ENCODE results near the gene PEX26. TPM values are rescaled to one million over a fixed set of nuclear protein-coding genes. Genes with fewer than 3 reads are reported as not detected.

PEX26 gene
- total and polyA plus RNA-seq, 2 experiments from 2014 or later, result 4.0 to 48.9 TPM

DNA sequence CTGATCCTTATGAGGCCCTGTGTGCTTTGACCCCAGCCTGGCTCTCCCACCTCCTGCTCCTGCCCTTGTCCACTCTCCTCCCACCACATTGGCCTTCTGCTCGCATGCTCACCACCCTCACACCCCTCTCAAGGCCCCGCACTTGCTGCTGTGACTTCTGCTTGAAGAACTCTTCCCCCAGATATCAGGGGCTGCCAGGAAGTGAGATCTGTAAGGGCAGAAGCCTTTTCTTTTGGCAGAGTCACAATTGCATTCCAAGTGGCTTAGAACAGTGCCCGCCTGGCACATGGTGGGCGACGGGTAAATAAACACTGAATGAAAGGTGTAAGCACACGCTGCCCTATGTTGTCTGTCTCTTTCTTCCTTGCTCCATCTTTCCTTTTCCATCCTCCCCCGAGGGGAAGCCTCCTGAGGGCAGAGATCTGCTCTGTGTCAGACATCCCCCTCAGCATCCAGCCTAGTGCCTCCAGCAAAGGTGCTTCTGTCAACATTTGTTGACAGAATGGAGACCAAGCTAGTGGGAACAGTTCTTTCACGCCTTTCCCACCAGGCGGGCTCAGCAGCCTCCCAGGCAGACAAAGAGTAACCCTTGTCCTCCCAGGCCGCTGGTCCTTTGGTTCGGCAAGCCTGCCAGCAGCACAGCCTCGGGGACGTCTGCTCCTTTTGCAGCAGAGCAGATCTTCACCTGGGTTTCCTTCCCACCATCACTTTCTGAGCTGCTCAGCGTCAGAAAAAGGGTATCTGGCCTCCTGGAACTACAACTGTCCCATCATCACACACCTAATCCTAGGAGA is 10.0 kb upstream of the PEX26 start:
- Histone ChIP-seq H3K4me2 (no peak overlapping the region), H3K4me3 (no peak overlapping the region), H3K9me2 (ENCODE audit: insufficient read depth) (no peaks in the 10 kb centered on the region), H3K27me3 (ENCODE audit: insufficient read depth) (no peaks in the 10 kb centered on the region), H3K27ac (ENCODE audit: low read depth) (no peak overlapping the region), H3K4me1 (ENCODE audit: insufficient read depth) (no peaks in the 10 kb centered on the region), H2AFZ (no peak overlapping the region), H3F3A (replicated peaks; ENCODE audit: low read depth) (no peaks in the 10 kb centered on the region), H3K36me3 (ENCODE audit: insufficient read depth) (no peaks in the 10 kb centered on the region), H3K79me2 (replicated peaks; ENCODE audit: insufficient read depth) (no peaks in the 10 kb centered on the region), H4K20me1 (replicated peaks; ENCODE audit: insufficient read depth) (no peaks in the 10 kb centered on the region)
- DNase-seq (ENCODE audit: low spot score), result no peak
- H3K36me3 Mint-ChIP-seq (ENCODE audit: low read depth), result no peaks in the 10 kb centered on the region
- H3K27ac Mint-ChIP-seq, result no peak overlapping the region
- peaks cover 6% of the 10 kb centered on the region for H3K27me3 Mint-ChIP-seq (ENCODE audit: insufficient read depth, low read depth, poor library complexity)
- peaks cover 5% of the 10 kb centered on the region; the same call in 2 of the 3 replicates for H3K4me1 Mint-ChIP-seq
- TF ChIP-seq STAT1 (IDR thresholded peaks at IDR 0.05; ENCODE audit: unreplicated experiment) (no peak), JUNB (IDR thresholded peaks at IDR 0.05; ENCODE audit: unreplicated experiment) (no peak), EZH2phosphoT487 (IDR thresholded peaks at IDR 0.05; ENCODE audit: unreplicated experiment) (no peak), POLR2AphosphoS5 (IDR thresholded peaks at IDR 0.05; ENCODE audit: low read depth) (no peak), ZNF331 (CRISPR knock-in tag; IDR thresholded peaks at IDR 0.05; ENCODE audit: low read depth) (no peak), CREB1 (CRISPR knock-in tag; IDR thresholded peaks at IDR 0.05; ENCODE audit: low read depth) (no peak)
- TF ChIP-seq, protein P1, sequence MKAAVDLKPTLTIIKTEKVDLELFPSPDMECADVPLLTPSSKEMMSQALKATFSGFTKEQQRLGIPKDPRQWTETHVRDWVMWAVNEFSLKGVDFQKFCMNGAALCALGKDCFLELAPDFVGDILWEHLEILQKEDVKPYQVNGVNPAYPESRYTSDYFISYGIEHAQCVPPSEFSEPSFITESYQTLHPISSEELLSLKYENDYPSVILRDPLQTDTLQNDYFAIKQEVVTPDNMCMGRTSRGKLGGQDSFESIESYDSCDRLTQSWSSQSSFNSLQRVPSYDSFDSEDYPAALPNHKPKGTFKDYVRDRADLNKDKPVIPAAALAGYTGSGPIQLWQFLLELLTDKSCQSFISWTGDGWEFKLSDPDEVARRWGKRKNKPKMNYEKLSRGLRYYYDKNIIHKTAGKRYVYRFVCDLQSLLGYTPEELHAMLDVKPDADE (IDR thresholded peaks at IDR 0.05), result no peak
- TF ChIP-seq, protein P2, sequence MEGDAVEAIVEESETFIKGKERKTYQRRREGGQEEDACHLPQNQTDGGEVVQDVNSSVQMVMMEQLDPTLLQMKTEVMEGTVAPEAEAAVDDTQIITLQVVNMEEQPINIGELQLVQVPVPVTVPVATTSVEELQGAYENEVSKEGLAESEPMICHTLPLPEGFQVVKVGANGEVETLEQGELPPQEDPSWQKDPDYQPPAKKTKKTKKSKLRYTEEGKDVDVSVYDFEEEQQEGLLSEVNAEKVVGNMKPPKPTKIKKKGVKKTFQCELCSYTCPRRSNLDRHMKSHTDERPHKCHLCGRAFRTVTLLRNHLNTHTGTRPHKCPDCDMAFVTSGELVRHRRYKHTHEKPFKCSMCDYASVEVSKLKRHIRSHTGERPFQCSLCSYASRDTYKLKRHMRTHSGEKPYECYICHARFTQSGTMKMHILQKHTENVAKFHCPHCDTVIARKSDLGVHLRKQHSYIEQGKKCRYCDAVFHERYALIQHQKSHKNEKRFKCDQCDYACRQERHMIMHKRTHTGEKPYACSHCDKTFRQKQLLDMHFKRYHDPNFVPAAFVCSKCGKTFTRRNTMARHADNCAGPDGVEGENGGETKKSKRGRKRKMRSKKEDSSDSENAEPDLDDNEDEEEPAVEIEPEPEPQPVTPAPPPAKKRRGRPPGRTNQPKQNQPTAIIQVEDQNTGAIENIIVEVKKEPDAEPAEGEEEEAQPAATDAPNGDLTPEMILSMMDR (conservative IDR thresholded peaks at IDR 0.05; ENCODE audit: low read depth in 2 of 2), result no peak
- no peaks in the 10 kb centered on the region for H3K9me3 Mint-ChIP-seq
- H3K4me3 Mint-ChIP-seq, result no peak overlapping the region; the same call in 2 of the 3 replicates
- ATAC-seq, result peak; percentile 23

DNA sequence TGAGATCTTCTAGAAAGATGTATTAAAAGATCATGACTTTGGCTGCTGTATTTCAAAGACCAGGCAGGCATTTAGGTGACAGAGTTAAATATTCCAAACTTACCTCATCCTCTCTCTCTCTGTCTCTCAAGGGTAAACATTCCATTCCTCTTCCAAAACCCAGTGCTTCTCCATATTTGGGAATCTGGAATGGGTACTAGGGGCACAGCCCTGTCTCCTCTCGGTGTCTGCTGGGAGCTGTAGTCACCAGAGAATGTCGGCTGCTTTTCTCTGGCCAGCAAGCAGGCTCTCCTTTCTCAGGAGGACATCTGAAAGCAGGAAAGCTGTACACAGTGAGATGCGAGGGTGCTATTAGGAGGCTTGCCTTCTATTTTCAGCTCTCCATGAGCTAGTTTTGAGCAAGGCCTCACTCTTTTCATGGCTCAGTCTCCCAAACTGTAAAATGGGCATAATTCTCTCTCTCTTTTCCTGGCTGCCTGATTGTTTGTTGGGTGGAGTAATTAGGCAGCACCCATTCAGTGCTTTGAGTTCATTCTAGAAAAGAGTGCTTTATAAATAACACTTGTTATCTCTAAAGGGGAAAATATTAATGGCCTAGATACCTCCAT is 9.3 kb upstream of the PEX26 start:
- Histone ChIP-seq H3K4me3 (no peak overlapping the region), H3K79me2 (replicated peaks; ENCODE audit: insufficient read depth) (no peaks in the 10 kb centered on the region), H2AFZ (no peak overlapping the region), H3K36me3 (ENCODE audit: insufficient read depth) (no peaks in the 10 kb centered on the region), H3F3A (replicated peaks; ENCODE audit: low read depth) (no peaks in the 10 kb centered on the region), H3K4me1 (ENCODE audit: insufficient read depth) (no peaks in the 10 kb centered on the region), H3K27ac (ENCODE audit: low read depth) (no peak overlapping the region), H3K27me3 (ENCODE audit: insufficient read depth) (no peaks in the 10 kb centered on the region), H4K20me1 (replicated peaks; ENCODE audit: insufficient read depth) (no peaks in the 10 kb centered on the region), H3K9me2 (ENCODE audit: insufficient read depth) (no peaks in the 10 kb centered on the region), H3K4me2 (no peak overlapping the region)
- Mint-ChIP-seq H3K27ac (no peak overlapping the region), H3K4me3 (no peak overlapping the region; the same call in 2 of the 3 replicates), H3K36me3 (ENCODE audit: low read depth) (no peaks in the 10 kb centered on the region), H3K4me1 (peaks cover 5% of the 10 kb centered on the region; the same call in 2 of the 3 replicates), H3K27me3 (ENCODE audit: insufficient read depth, low read depth, poor library complexity) (peaks cover 6% of the 10 kb centered on the region), H3K9me3 (no peaks in the 10 kb centered on the region)
- TF ChIP-seq EZH2 (IDR thresholded peaks at IDR 0.05; ENCODE audit: low read depth, unreplicated experiment) (no peak), POLR2AphosphoS5 (IDR thresholded peaks at IDR 0.05; ENCODE audit: low read depth) (no peak), STAT1 (IDR thresholded peaks at IDR 0.05; ENCODE audit: unreplicated experiment) (no peak), NANOG (IDR thresholded peaks at IDR 0.05; ENCODE audit: borderline replicate concordance) (no peak)
- DNase-seq (ENCODE audit: low spot score) (no peak), ATAC-seq (peak; percentile 20; the same call in 1 of the 3 replicates)

Measured in GM23338 (cell line).